Measurements from ENCODE around the gene AHNAK. TPM values are rescaled to one million over a fixed set of nuclear protein-coding genes. Genes with fewer than 3 reads are reported as not detected.

AHNAK gene
- total and polyA plus RNA-seq, 2 experiments from 2014 or later: 167 to 548 TPM

GRCh38 chr11:62494246-62494645, 52.4 kb downstream of the AHNAK start:
- Histone ChIP-seq H3K27me3 (replicated peaks; ENCODE audit: insufficient read depth) (no peaks in the 10 kb centered on the region), H3K36me3 (ENCODE audit: low read depth) (no peaks in the 10 kb centered on the region), H3F3A (ENCODE audit: insufficient read depth) (peaks cover 13% of the 10 kb centered on the region), H3K9me2 (ENCODE audit: insufficient read depth) (no peaks in the 10 kb centered on the region), H3K4me3 (no peak overlapping the region), H3K9me3 (ENCODE audit: low read depth) (no peaks in the 10 kb centered on the region), H3K4me2 (ENCODE audit: unreplicated experiment) (no peak overlapping the region), H4K20me1 (ENCODE audit: insufficient read depth) (no peaks in the 10 kb centered on the region), H3K27ac (no peak overlapping the region), H3K9ac (no peak overlapping the region), H3K79me2 (ENCODE audit: insufficient read depth) (no peaks in the 10 kb centered on the region), H3K4me1 (ENCODE audit: insufficient read depth) (peaks cover 15% of the 10 kb centered on the region), H2AFZ (no peak overlapping the region)
- TF ChIP-seq EZH2phosphoT487 (IDR thresholded peaks at IDR 0.05; ENCODE audit: insufficient read depth, low read depth) (no peak), EZH2 (IDR thresholded peaks at IDR 0.05; ENCODE audit: insufficient read depth, poor library complexity, severe bottlenecking) (no peak)
- in situ Hi-C loops (cut with MboI): no loop called here
- no peak for DNase-seq
- WGBS, 2 experiments (ENCODE audit: low coverage in 1 of 2, low lambda C conversion rate in 2 of 2, missing lambda C conversion rate in 2 of 2): 16 to 18% methylated on average over 4 of the region's 4 CpGs

GRCh38 chr11:62493801-62494200, 52.8 kb downstream of the AHNAK start:
- Histone ChIP-seq H3K9me2 (ENCODE audit: insufficient read depth) (no peaks in the 10 kb centered on the region), H4K20me1 (ENCODE audit: insufficient read depth) (no peaks in the 10 kb centered on the region), H3K4me1 (ENCODE audit: insufficient read depth) (peaks cover 18% of the 10 kb centered on the region), H3F3A (ENCODE audit: insufficient read depth) (peaks cover 13% of the 10 kb centered on the region), H3K27ac (no peak overlapping the region), H3K9ac (no peak overlapping the region), H3K27me3 (replicated peaks; ENCODE audit: insufficient read depth) (no peaks in the 10 kb centered on the region), H3K9me3 (ENCODE audit: low read depth) (no peaks in the 10 kb centered on the region), H3K4me3 (no peak overlapping the region), H3K79me2 (ENCODE audit: insufficient read depth) (no peaks in the 10 kb centered on the region), H3K4me2 (ENCODE audit: unreplicated experiment) (no peak overlapping the region), H3K36me3 (ENCODE audit: low read depth) (no peaks in the 10 kb centered on the region), H2AFZ (no peak overlapping the region)
- DNase-seq: no peak
- TF ChIP-seq EZH2 (IDR thresholded peaks at IDR 0.05; ENCODE audit: insufficient read depth, poor library complexity, severe bottlenecking) (no peak), EZH2phosphoT487 (IDR thresholded peaks at IDR 0.05; ENCODE audit: insufficient read depth, low read depth) (no peak)
- 25 to 33% methylated on average over 3 of the region's 3 CpGs for WGBS, 2 experiments (ENCODE audit: low coverage in 1 of 2, low lambda C conversion rate in 2 of 2, missing lambda C conversion rate in 2 of 2)
- in situ Hi-C loops (cut with MboI): no loop called here

GRCh38 chr11:62492586-62492985, 54.0 kb downstream of the AHNAK start:
- no peaks in the 10 kb centered on the region for H4K20me1 ChIP-seq (ENCODE audit: insufficient read depth)
- H3K4me1 ChIP-seq (ENCODE audit: insufficient read depth): peaks cover 18% of the 10 kb centered on the region
- H3K27me3 ChIP-seq (replicated peaks; ENCODE audit: insufficient read depth): no peaks in the 10 kb centered on the region
- DNase-seq: no peak
- TF ChIP-seq EZH2phosphoT487 (IDR thresholded peaks at IDR 0.05; ENCODE audit: insufficient read depth, low read depth): no peak
- no peak for TF ChIP-seq EZH2 (IDR thresholded peaks at IDR 0.05; ENCODE audit: insufficient read depth, poor library complexity, severe bottlenecking)
- H3K4me3 ChIP-seq: no peak overlapping the region
- H3K9ac ChIP-seq: no peak overlapping the region
- peaks cover 7% of the 10 kb centered on the region for H3F3A ChIP-seq (ENCODE audit: insufficient read depth)
- no peak overlapping the region for H3K27ac ChIP-seq
- H3K36me3 ChIP-seq (ENCODE audit: low read depth): no peaks in the 10 kb centered on the region
- H3K4me2 ChIP-seq (ENCODE audit: unreplicated experiment): no peak overlapping the region
- no peaks in the 10 kb centered on the region for H3K9me2 ChIP-seq (ENCODE audit: insufficient read depth)
- in situ Hi-C loops (cut with MboI): no loop called here
- WGBS, 2 experiments (ENCODE audit: low coverage in 1 of 2, low lambda C conversion rate in 2 of 2, missing lambda C conversion rate in 2 of 2): 94 to 95% methylated on average over 4 of the region's 4 CpGs
- H3K79me2 ChIP-seq (ENCODE audit: insufficient read depth): no peaks in the 10 kb centered on the region
- no peaks in the 10 kb centered on the region for H3K9me3 ChIP-seq (ENCODE audit: low read depth)
- H2AFZ ChIP-seq: no peak overlapping the region

GRCh38 chr11:62491571-62492329, 54.9 kb downstream of the AHNAK start:
- H2AFZ ChIP-seq: no peak overlapping the region
- no peak overlapping the region for H3K4me2 ChIP-seq (ENCODE audit: unreplicated experiment)
- no peaks in the 10 kb centered on the region for H3K79me2 ChIP-seq (ENCODE audit: insufficient read depth)
- H3K4me3 ChIP-seq: no peak overlapping the region
- H3K4me1 ChIP-seq (ENCODE audit: insufficient read depth): peaks cover 14% of the 10 kb centered on the region
- DNase-seq: no peak
- TF ChIP-seq EZH2 (IDR thresholded peaks at IDR 0.05; ENCODE audit: insufficient read depth, poor library complexity, severe bottlenecking): no peak
- no peak for TF ChIP-seq EZH2phosphoT487 (IDR thresholded peaks at IDR 0.05; ENCODE audit: insufficient read depth, low read depth)
- H4K20me1 ChIP-seq (ENCODE audit: insufficient read depth): no peaks in the 10 kb centered on the region
- H3K9me3 ChIP-seq (ENCODE audit: low read depth): no peaks in the 10 kb centered on the region
- H3K27me3 ChIP-seq (replicated peaks; ENCODE audit: insufficient read depth): no peaks in the 10 kb centered on the region
- in situ Hi-C loops (cut with MboI): no loop called here
- H3K9ac ChIP-seq: no peak overlapping the region
- no peaks in the 10 kb centered on the region for H3K36me3 ChIP-seq (ENCODE audit: low read depth)
- H3K9me2 ChIP-seq (ENCODE audit: insufficient read depth): no peaks in the 10 kb centered on the region
- WGBS, 2 experiments (ENCODE audit: low coverage in 1 of 2, low lambda C conversion rate in 2 of 2, missing lambda C conversion rate in 2 of 2): 82 to 83% methylated on average over 9 of the region's 9 CpGs
- no peak overlapping the region for H3K27ac ChIP-seq
- H3F3A ChIP-seq (ENCODE audit: insufficient read depth): peaks cover 1% of the 10 kb centered on the region; the same call in 1 of the 2 replicates
